Gastrocnemius medialis (tissue), 4 donors: Measurements from ENCODE around the gene RCN2. TPM values are rescaled to one million over a fixed set of nuclear protein-coding genes. Genes with fewer than 3 reads are reported as not detected.

Source experiments
- ATAC-seq, 2 donors: fragments of 150-250 bp; one replicate each; pipeline ENCODE4 v1.9.1; 2016
- DNase-seq, 2 donors: peaks; one replicate each; pipeline ENCODE4 v3.0.0-alpha.2; 2019
- H3K27ac ChIP-seq, 4 donors: fragments of 200-600 bp; sonication (generic); 1 replicate in 1 of 4; 2 replicates in 3 of 4; pipeline ENCODE4 v1.5.1; 2016 to 2018; ENCODE audit warnings: mild to moderate bottlenecking in 2 of 4, moderate library complexity in 1 of 4
- H3K27me3 ChIP-seq, 3 donors: fragments of 200-600 bp; sonication (generic) in 2 of 3; 1 replicate in 1 of 3; 2 replicates in 2 of 3; pipeline versions ENCODE4 v1.5.1 to v1.6.0; 2016 to 2019; ENCODE audit warnings: mild to moderate bottlenecking in 1 of 3, moderate library complexity in 1 of 3
- H3K36me3 ChIP-seq, 2 donors: fragments of 200-600 bp; sonication (generic) in 1 of 2; one replicate each; pipeline ENCODE4 v1.5.1; 2017 to 2018
- H3K4me1 ChIP-seq, 2 donors: fragments of 200-600 bp; sonication (generic) in 1 of 2; one replicate each; pipeline ENCODE4 v1.5.1; 2016 to 2017; ENCODE audit warnings: mild to moderate bottlenecking in 2 of 2
- H3K4me3 ChIP-seq, 4 donors: fragments of 200-600 bp; sonication (generic) in 3 of 4; 1 replicate in 1 of 4; 2 replicates in 3 of 4; pipeline ENCODE4 v1.5.1; 2016 to 2019; ENCODE audit warnings: mild to moderate bottlenecking in 2 of 4
- H3K9me3 ChIP-seq, 3 donors: fragments of 200-600 bp; sonication (generic) in 2 of 3; 1 replicate in 1 of 3; 2 replicates in 2 of 3; pipeline ENCODE4 v1.5.1; 2016 to 2019
- POLR2A ChIP-seq, 2 donors: fragments of 450-650 bp; IDR thresholded peaks; one replicate each; pipeline ENCODE4 v1.6.1; 2017; ENCODE audit warnings: antibody characterized with exemption in 2 of 2, mild to moderate bottlenecking in 2 of 2, moderate library complexity in 2 of 2
- in situ Hi-C, 4 donors: fragments of 200-750 bp; cut with MboI; loops; one replicate each; pipeline versions ENCODE4 v1.15.0 to v1.8.0; 2017; ENCODE audit warnings: low sequenced_read_pairs in 4 of 4
- intact Hi-C: fragments of 100-400 bp; cut with DNase I; formaldehyde crosslinking; loops from one replicate; pipeline ENCODE4 v1.15.1; 2023; ENCODE audit warnings: low total_unique reads
- total RNA-seq, 4 donors: library from RNA; depleted of rRNA; stranded (reverse); fragments of >200 nt; gene quantifications; one replicate each; pipeline versions ENCODE4 v1.1.0 to v1.2.3, GENCODE V29; 2016
- TF ChIP-seq, protein P1 (sequence below), 5 experiments: fragments of 450-650 bp in 3 of 5; fragments of 200-600 bp in 2 of 5; sonication (generic) in 2 of 5; IDR thresholded peaks in 4 of 5; conservative IDR thresholded peaks in 1 of 5; 1 replicate in 4 of 5; 2 replicates in 1 of 5; pipeline ENCODE4 v1.5.1; 2016 to 2019; ENCODE audit warnings: antibody characterized with exemption in 5 of 5, mild to moderate bottlenecking in 3 of 5, moderate library complexity in 3 of 5

Gene RCN2
- total RNA-seq, 4 donors from 2014 or later, result 23.2 to 32.2 (median 30.4) TPM

DNA sequence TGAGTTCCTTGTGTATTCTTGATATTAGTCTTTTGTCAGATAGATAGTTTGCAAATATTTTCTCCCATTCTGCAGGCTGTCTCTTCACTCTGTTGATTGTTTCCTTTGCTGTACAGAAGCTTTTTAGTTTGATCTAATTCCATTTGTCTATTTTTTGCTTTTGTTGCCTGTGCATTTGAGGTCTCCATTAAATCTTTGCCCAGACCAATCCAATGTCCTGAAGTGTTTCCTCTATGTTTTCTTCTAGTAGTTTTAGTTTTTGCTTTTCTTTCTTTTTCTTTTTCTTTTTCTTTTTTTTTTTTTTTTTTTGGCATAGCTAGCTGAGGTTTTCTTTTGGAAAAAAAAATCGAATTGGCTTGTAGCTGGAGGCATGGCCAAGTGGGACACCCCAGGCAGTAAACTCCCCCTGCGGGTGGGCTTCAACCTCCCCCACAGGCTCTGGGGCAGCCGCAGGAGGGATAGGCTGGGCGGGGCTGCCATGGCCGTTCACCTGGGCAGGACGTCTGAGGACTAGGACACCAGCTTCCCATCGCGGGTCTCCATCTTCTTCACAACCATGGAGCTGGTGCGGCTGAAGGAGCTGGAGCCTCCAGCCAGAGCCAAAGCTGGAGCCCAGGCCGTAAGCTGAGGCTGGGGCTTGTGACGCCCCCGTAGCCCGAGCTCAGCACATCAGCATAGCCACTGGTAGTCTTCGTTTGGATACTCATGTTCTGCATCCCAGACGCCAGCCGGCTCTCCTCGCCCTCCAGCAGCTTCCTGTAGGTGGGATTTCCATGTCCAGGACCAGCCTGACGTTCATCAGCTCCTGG, 47.2 kb downstream of the RCN2 start:
- H3K36me3 ChIP-seq, result no peaks in the 10 kb centered on the region
- ATAC-seq, result no peak
- no peaks in the 10 kb centered on the region for H3K9me3 ChIP-seq
- intact Hi-C loops (no loop called here), in situ Hi-C loops (no loop called here)
- no peak for DNase-seq
- H3K27ac ChIP-seq, result no peak overlapping the region
- H3K4me1 ChIP-seq, result no peaks in the 10 kb centered on the region
- no peak for TF ChIP-seq POLR2A (IDR thresholded peaks at IDR 0.05)
- TF ChIP-seq, protein P1, sequence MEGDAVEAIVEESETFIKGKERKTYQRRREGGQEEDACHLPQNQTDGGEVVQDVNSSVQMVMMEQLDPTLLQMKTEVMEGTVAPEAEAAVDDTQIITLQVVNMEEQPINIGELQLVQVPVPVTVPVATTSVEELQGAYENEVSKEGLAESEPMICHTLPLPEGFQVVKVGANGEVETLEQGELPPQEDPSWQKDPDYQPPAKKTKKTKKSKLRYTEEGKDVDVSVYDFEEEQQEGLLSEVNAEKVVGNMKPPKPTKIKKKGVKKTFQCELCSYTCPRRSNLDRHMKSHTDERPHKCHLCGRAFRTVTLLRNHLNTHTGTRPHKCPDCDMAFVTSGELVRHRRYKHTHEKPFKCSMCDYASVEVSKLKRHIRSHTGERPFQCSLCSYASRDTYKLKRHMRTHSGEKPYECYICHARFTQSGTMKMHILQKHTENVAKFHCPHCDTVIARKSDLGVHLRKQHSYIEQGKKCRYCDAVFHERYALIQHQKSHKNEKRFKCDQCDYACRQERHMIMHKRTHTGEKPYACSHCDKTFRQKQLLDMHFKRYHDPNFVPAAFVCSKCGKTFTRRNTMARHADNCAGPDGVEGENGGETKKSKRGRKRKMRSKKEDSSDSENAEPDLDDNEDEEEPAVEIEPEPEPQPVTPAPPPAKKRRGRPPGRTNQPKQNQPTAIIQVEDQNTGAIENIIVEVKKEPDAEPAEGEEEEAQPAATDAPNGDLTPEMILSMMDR (IDR thresholded peaks at IDR 0.05 in 4 of 5, conservative IDR thresholded peaks at IDR 0.05 in 1 of 5), result no peak
- no peaks in the 10 kb centered on the region for H3K27me3 ChIP-seq
- H3K4me3 ChIP-seq, result no peak overlapping the region

DNA sequence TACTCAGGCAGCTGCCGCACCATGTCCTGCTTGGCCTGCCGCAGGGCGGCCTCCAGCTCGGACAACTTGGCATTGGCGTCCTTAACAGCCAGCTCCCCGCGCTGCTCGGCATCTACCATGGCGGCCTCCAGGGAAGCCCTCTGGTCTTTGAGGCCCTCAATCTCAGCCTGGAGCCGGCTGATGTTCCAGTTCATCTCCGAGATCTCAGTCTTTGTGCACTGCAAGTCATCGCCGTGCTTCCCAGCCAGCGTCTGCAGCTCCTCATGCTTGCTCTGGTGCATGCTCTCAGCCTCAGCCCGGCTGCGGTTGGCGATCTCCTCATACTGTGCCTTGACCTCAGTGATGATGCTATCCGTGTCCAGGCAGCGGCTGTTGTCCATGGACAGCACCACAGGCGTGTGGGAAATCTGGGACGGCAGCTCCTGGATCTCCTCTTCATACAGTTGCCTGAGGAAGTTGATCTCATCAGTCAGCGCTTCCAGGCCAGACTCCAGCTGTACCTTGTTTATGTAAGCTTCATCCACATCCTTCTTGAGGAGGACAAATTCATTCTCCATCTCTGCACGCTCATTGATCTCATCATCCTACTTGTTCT, 47.9 kb downstream of the RCN2 start:
- no peaks in the 10 kb centered on the region for H3K4me1 ChIP-seq
- H3K36me3 ChIP-seq, result no peaks in the 10 kb centered on the region
- TF ChIP-seq, protein P1 (IDR thresholded peaks at IDR 0.05 in 4 of 5, conservative IDR thresholded peaks at IDR 0.05 in 1 of 5), result no peak
- no peak for TF ChIP-seq POLR2A (IDR thresholded peaks at IDR 0.05)
- H3K27me3 ChIP-seq, result no peaks in the 10 kb centered on the region
- H3K27ac ChIP-seq, result no peak overlapping the region
- H3K9me3 ChIP-seq, result no peaks in the 10 kb centered on the region
- H3K4me3 ChIP-seq, result no peak overlapping the region
- DNase-seq (no peak), ATAC-seq (no peak)
- in situ Hi-C loops, result no loop called here
- intact Hi-C loops, result no loop called here

DNA sequence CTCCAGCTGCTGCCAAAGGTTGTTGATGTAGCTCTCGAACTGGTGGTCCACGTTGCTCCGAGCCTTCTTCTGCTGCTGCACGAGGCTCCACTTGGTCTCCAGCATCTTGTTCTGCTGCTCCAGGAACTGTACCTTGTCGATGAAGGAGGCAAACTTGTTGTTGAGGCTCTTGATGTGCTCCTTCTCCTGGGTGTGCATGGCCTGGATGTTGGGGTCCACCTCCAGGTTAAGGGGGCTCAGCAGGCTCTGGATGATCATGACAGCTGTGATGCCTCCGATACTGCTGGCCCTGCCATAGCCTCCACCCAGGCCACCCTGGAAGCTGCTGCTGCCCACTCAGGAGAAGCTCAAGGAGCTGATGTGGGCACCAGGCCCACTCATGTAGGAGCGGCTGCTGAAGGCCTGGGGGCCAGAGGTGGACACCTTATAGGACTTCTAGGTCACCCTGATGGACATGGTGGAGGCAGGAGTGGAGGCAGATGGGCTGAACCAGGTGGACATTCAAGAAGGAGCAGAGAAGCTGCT, 48.5 kb downstream of the RCN2 start:
- Histone ChIP-seq H3K4me1 (no peaks in the 10 kb centered on the region), H3K27me3 (no peaks in the 10 kb centered on the region), H3K9me3 (no peaks in the 10 kb centered on the region), H3K4me3 (no peak overlapping the region), H3K27ac (no peak overlapping the region), H3K36me3 (no peaks in the 10 kb centered on the region)
- DNase-seq, result no peak
- no peak for TF ChIP-seq POLR2A (IDR thresholded peaks at IDR 0.05)
- TF ChIP-seq, protein P1 (IDR thresholded peaks at IDR 0.05 in 4 of 5, conservative IDR thresholded peaks at IDR 0.05 in 1 of 5), result no peak
- in situ Hi-C loops, result no loop called here
- intact Hi-C loops, result no loop called here
- ATAC-seq, result no peak

DNA sequence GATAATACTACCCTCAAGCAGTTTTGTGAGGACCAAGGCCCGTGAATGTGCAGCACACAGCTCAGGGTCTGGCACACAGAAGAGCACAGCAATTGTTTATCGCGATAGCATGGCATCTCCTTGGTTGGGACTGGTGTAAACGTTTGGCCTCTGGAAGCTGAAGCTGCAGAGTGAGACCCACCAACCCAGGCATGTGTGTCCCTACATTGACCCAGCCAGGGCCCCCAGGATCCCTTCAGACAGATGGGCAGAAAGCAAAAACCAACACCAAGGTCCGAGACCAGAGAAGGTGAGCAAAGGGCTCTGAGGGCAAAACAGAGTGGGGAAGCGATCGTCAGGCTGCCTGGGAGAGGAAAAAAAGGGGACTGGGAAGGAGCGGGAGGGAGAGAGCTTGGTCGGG, 50.8 kb downstream of the RCN2 start:
- Histone ChIP-seq H3K4me3 (no peak overlapping the region), H3K36me3 (no peaks in the 10 kb centered on the region), H3K27ac (no peak overlapping the region), H3K27me3 (no peaks in the 10 kb centered on the region), H3K4me1 (no peaks in the 10 kb centered on the region), H3K9me3 (no peaks in the 10 kb centered on the region)
- in situ Hi-C loops (no loop called here), intact Hi-C loops (no loop called here)
- no peak for TF ChIP-seq POLR2A (IDR thresholded peaks at IDR 0.05)
- TF ChIP-seq, protein P1 (IDR thresholded peaks at IDR 0.05 in 4 of 5, conservative IDR thresholded peaks at IDR 0.05 in 1 of 5), result no peak
- no peak for ATAC-seq
- no peak for DNase-seq
